ENCODE results near the gene NCOA1. TPM values are rescaled to one million over a fixed set of nuclear protein-coding genes. Genes with fewer than 3 reads are reported as not detected.

Gene NCOA1
- total and polyA plus RNA-seq, 7 donors: 12.8 to 78.1 (median 44.2) TPM

GRCh38 chr2:24570225-24570624 lies 79.2 kb downstream of the NCOA1 start:
- DNase-seq: no peak
- H3K36me3 ChIP-seq (ENCODE audit: insufficient read depth in 1 of 2, low read depth in 1 of 2): peaks cover 0 to 20% of the 10 kb centered on the region in 2 donors
- no peak for ATAC-seq
- TF ChIP-seq CTCF (IDR thresholded peaks at IDR 0.05): no peak
- no peaks in the 10 kb centered on the region for H3K27me3 ChIP-seq (ENCODE audit: insufficient read depth in 3 of 3, low read length in 2 of 3)
- no peak overlapping the region for H3K27ac ChIP-seq
- WGBS, 3 donors: 89 to 95% (median 90%) methylated on average over 1 of the region's 1 CpG
- H3K9me3 ChIP-seq: no peaks in the 10 kb centered on the region
- no peaks in the 10 kb centered on the region for H3K4me1 ChIP-seq
- no peak overlapping the region for H3K4me3 ChIP-seq
- intact Hi-C loops (cut with DNase I): no loop called here

- Histone ChIP-seq H3K4me1 (peaks cover 8% of the 10 kb centered on the region), H3K27me3 (ENCODE audit: insufficient read depth in 3 of 3, low read length in 2 of 3) (no peaks in the 10 kb centered on the region), H3K36me3 (ENCODE audit: insufficient read depth in 1 of 2, low read depth in 1 of 2) (peaks cover 2 to 3% of the 10 kb centered on the region in 2 donors), H3K4me3 (no peak overlapping the region), H3K9me3 (no peaks in the 10 kb centered on the region), H3K27ac (no peak overlapping the region)
- DNase-seq (no peak), ATAC-seq (peak in 1 of 4 donors; percentile 18)
- TF ChIP-seq CTCF (IDR thresholded peaks at IDR 0.05): no peak
- intact Hi-C loops (cut with DNase I): no loop called here
- WGBS, 3 donors: 91 to 92% (median 91%) methylated on average over 2 of the region's 2 CpGs
These were observed 80.9 kb downstream of the NCOA1 start for GRCh38 chr2:24571828-24572442.

GRCh38 chr2:24576146-24576545 lies 85.1 kb downstream of the NCOA1 start:
- Histone ChIP-seq H3K27me3 (ENCODE audit: insufficient read depth in 3 of 3, low read length in 2 of 3) (no peaks in the 10 kb centered on the region), H3K4me3 (no peak overlapping the region), H3K9me3 (no peaks in the 10 kb centered on the region), H3K4me1 (peaks cover 36% of the 10 kb centered on the region), H3K36me3 (ENCODE audit: insufficient read depth in 1 of 2, low read depth in 1 of 2) (peaks cover 0 to 2% of the 10 kb centered on the region in 2 donors), H3K27ac (no peak overlapping the region)
- DNase-seq (no peak), ATAC-seq (peak in 2 of 4 donors; percentile 30 to 33)
- intact Hi-C loops (cut with DNase I): loop anchor here in 1 of 2 donors (5.0 kb wide), 1 partner anchor 69 kb away; no protein-coding TSS in a partner anchor
- TF ChIP-seq CTCF (IDR thresholded peaks at IDR 0.05): no peak

- peaks cover 0 to 2% of the 10 kb centered on the region in 2 donors for H3K36me3 ChIP-seq (ENCODE audit: insufficient read depth in 1 of 2, low read depth in 1 of 2)
- TF ChIP-seq CTCF (IDR thresholded peaks at IDR 0.05): no peak
- DNase-seq: no peak
- H3K27me3 ChIP-seq (ENCODE audit: insufficient read depth in 3 of 3, low read length in 2 of 3): no peaks in the 10 kb centered on the region
- ATAC-seq: peak in 2 of 4 donors; percentile 20 to 39
- H3K4me1 ChIP-seq: peaks cover 36% of the 10 kb centered on the region
- no peaks in the 10 kb centered on the region for H3K9me3 ChIP-seq
- H3K4me3 ChIP-seq: no peak overlapping the region
- 64 to 93% (median 76%) methylated on average over 1 of the region's 1 CpG for WGBS, 3 donors
- intact Hi-C loops (cut with DNase I): loop anchor here in 1 of 2 donors (5.0 kb wide), 1 partner anchor 69 kb away; no protein-coding TSS in a partner anchor
- H3K27ac ChIP-seq: no peak overlapping the region
These were observed 85.6 kb downstream of the NCOA1 start for GRCh38 chr2:24576617-24577016.

- intact Hi-C loops (cut with DNase I): loop anchor here in 1 of 2 donors (5.0 kb wide), 1 partner anchor 70 kb away; no protein-coding TSS in a partner anchor
- DNase-seq (no peak), ATAC-seq (no peak)
- Histone ChIP-seq H3K27me3 (ENCODE audit: insufficient read depth in 3 of 3, low read length in 2 of 3) (no peaks in the 10 kb centered on the region), H3K9me3 (no peaks in the 10 kb centered on the region), H3K36me3 (ENCODE audit: insufficient read depth in 1 of 2, low read depth in 1 of 2) (peaks cover 0 to 2% of the 10 kb centered on the region in 2 donors), H3K4me1 (peaks cover 36% of the 10 kb centered on the region), H3K4me3 (no peak overlapping the region), H3K27ac (no peak overlapping the region)
- 39 to 60% (median 42%) methylated on average over 2 of the region's 2 CpGs for WGBS, 3 donors
- no peak for TF ChIP-seq CTCF (IDR thresholded peaks at IDR 0.05)
These were observed 86.4 kb downstream of the NCOA1 start for GRCh38 chr2:24577481-24577880.
